Right lobe of liver (tissue), 4 donors: Measurements from ENCODE around the gene LRRC73.

ENCODE experiments used
- CTCF ChIP-seq, 4 donors: fragments of 200-600 bp in 3 of 4; fragments of 450-650 bp in 1 of 4; IDR thresholded peaks; one replicate each; pipeline versions ENCODE4 v1.5.1 to v1.8.0; 2016 to 2022; ENCODE audit warnings: antibody characterized with exemption in 4 of 4, mild to moderate bottlenecking in 2 of 4
- POLR2A ChIP-seq: fragments of 450-650 bp; IDR thresholded peaks from one replicate; pipeline ENCODE4 v1.6.1; 2017; ENCODE audit warnings: antibody characterized with exemption, mild to moderate bottlenecking
- donor health status: DM: no; HTN: no; CAD: no.
- donor health status: DM: no; HTN: no; CAD: no.
- donor health status: DM: no; HTN: yes; CAD: no.

- TF ChIP-seq POLR2A (no peak), CTCF (IDR thresholded peaks at IDR 0.05) (no peak)
Observed at GRCh38 chr6:43494766-43495165, 15.4 kb downstream of the LRRC73 start.
